GM23338 (cell line): ENCODE results near the gene PACS1. TPM values are rescaled to one million over a fixed set of nuclear protein-coding genes. Genes with fewer than 3 reads are reported as not detected.

ENCODE experiments used
- ATAC-seq: fragments of 200-7000 bp; cut with Tn5 transposase; 3 replicates; pipeline ENCODE4 v1.9.1; 2020
- DNase-seq: peaks from one replicate; pipeline ENCODE4 v3.0.0-alpha.2; 2015; ENCODE audit warnings: low spot score
- H2AFZ ChIP-seq: fragments of 200-600 bp; sonication (generic); 2 replicates; pipeline ENCODE4 v1.8.0; 2016; ENCODE audit warnings: antibody characterized with exemption, mild to moderate bottlenecking, moderate library complexity
- H3F3A ChIP-seq: fragments of 200-600 bp; sonication (generic); replicated peaks from 2 replicates; pipeline ENCODE4 v1.8.0; 2017; ENCODE audit warnings: antibody characterized with exemption, mixed run types, low read depth
- H3K27ac ChIP-seq: fragments of 200-600 bp; sonication (generic); 2 replicates; pipeline ENCODE4 v1.6.1; 2016; ENCODE audit warnings: low read depth
- H3K27me3 ChIP-seq: fragments of 200-600 bp; sonication (generic); 2 replicates; pipeline ENCODE4 v1.8.0; 2016; ENCODE audit warnings: mild to moderate bottlenecking, mixed run types, moderate library complexity; ENCODE audit not compliant: insufficient read depth
- H3K36me3 ChIP-seq: fragments of 200-600 bp; sonication (generic); 2 replicates; pipeline ENCODE4 v1.8.0; 2016; ENCODE audit warnings: mild to moderate bottlenecking; ENCODE audit not compliant: insufficient read depth
- H3K4me1 ChIP-seq: fragments of 200-600 bp; sonication (generic); 2 replicates; pipeline ENCODE4 v1.8.0; 2016; ENCODE audit warnings: mild to moderate bottlenecking, moderate library complexity; ENCODE audit not compliant: insufficient read depth
- H3K4me2 ChIP-seq: fragments of 200-600 bp; sonication (generic); 2 replicates; pipeline ENCODE4 v1.7.1; 2017; ENCODE audit warnings: mixed run types
- H3K4me3 ChIP-seq: fragments of 200-600 bp; sonication (generic); 2 replicates; pipeline ENCODE4 v1.6.1; 2016; ENCODE audit warnings: mixed run types
- H3K79me2 ChIP-seq: fragments of 200-600 bp; sonication (generic); replicated peaks from 2 replicates; pipeline ENCODE4 v1.8.0; 2017; ENCODE audit warnings: mild to moderate bottlenecking; ENCODE audit not compliant: insufficient read depth
- H3K9me2 ChIP-seq: fragments of 200-600 bp; sonication (generic); 2 replicates; pipeline ENCODE4 v1.8.0; 2017; ENCODE audit not compliant: insufficient read depth
- H4K20me1 ChIP-seq: fragments of 200-600 bp; sonication (generic); replicated peaks from 2 replicates; pipeline ENCODE4 v1.8.0; 2017; ENCODE audit warnings: mild to moderate bottlenecking; ENCODE audit not compliant: insufficient read depth
- H3K27ac Mint-ChIP-seq: 2 replicates; pipeline ENCODE4 v1.8.0; 2020; ENCODE audit warnings: inconsistent platforms, mild to moderate bottlenecking, moderate library complexity, mixed read lengths
- H3K27me3 Mint-ChIP-seq: 3 replicates; pipeline ENCODE4 v1.8.0; 2022; ENCODE audit warnings: low read depth, mild to moderate bottlenecking, moderate library complexity, mixed read lengths, inconsistent platforms; ENCODE audit not compliant: insufficient read depth, poor library complexity
- H3K36me3 Mint-ChIP-seq: 3 replicates; pipeline ENCODE4 v1.8.0; 2021; ENCODE audit warnings: low read depth, mild to moderate bottlenecking, inconsistent platforms, moderate library complexity, mixed read lengths
- H3K4me1 Mint-ChIP-seq: 3 replicates; pipeline ENCODE4 v1.8.0; 2020; ENCODE audit warnings: mild to moderate bottlenecking, inconsistent platforms, mixed read lengths
- H3K4me3 Mint-ChIP-seq: 3 replicates; pipeline ENCODE4 v1.8.0; 2021; ENCODE audit warnings: moderate library complexity, mild to moderate bottlenecking, inconsistent platforms, mixed read lengths
- H3K9me3 Mint-ChIP-seq: 3 replicates; pipeline ENCODE4 v1.8.0; 2020; ENCODE audit warnings: moderate library complexity, mild to moderate bottlenecking, inconsistent platforms, mixed read lengths
- CREB1 ChIP-seq: fragments of 250-450 bp; sonication (Bioruptor Pico); IDR thresholded peaks from 2 replicates; pipeline ENCODE4 v1.5.0; 2020; ENCODE audit warnings: low read depth, mild to moderate bottlenecking, moderate library complexity
- CTCF ChIP-seq, 2 experiments: fragments of 200-600 bp in 1 of 2; sonication (generic) in 1 of 2; conservative IDR thresholded peaks; 2 replicates each; pipeline versions ENCODE4 v1.5.1 to v1.6.1; 2016 to 2017; ENCODE audit warnings: antibody characterized with exemption in 2 of 2, low read depth in 2 of 2, mild to moderate bottlenecking in 2 of 2, moderate library complexity in 1 of 2
- EZH2phosphoT487 ChIP-seq: fragments of 200-600 bp; sonication (generic); IDR thresholded peaks from one replicate; pipeline ENCODE4 v1.8.1; 2018; ENCODE audit warnings: antibody characterized with exemption; ENCODE audit not compliant: unreplicated experiment
- POLR2AphosphoS5 ChIP-seq: IDR thresholded peaks from 2 replicates; pipeline ENCODE4 v1.6.1; 2016; ENCODE audit warnings: antibody characterized with exemption, low read depth
- REST ChIP-seq: IDR thresholded peaks from one replicate; pipeline ENCODE4 v1.6.1; 2018; ENCODE audit warnings: antibody characterized with exemption; ENCODE audit not compliant: unreplicated experiment
- STAT1 ChIP-seq: IDR thresholded peaks from one replicate; pipeline ENCODE4 v1.6.1; 2016; ENCODE audit warnings: antibody characterized with exemption; ENCODE audit not compliant: unreplicated experiment
- ZNF331 ChIP-seq: fragments of 250-450 bp; sonication (Bioruptor Pico); IDR thresholded peaks from 2 replicates; pipeline ENCODE4 v1.5.0; 2020; ENCODE audit warnings: low read depth, mild to moderate bottlenecking, moderate library complexity
- ZNF462 ChIP-seq: fragments of 250-450 bp; sonication (Bioruptor Pico); IDR thresholded peaks from 2 replicates; pipeline ENCODE4 v1.5.0; 2020; ENCODE audit warnings: mild to moderate bottlenecking, moderate library complexity
- polyA plus RNA-seq: library from polyadenylated mRNA; unstranded; fragments of >200 nt; fragmentation: Nextera tagmentation; extraction: Ambion mirVana; gene quantifications from 2 replicates; pipeline ENCODE4 v1.2.1, GENCODE V29; 2016
- total RNA-seq: library from RNA; depleted of rRNA; stranded (reverse); fragments of >200 nt; shearing (Covaris generic); gene quantifications from 2 replicates; pipeline ENCODE4 v1.2.3, GENCODE V29; 2014

The PACS1 gene
- total and polyA plus RNA-seq, 2 experiments from 2014 or later = 8.0 to 37.5 TPM

GRCh38 chr11:66061268-66061667, 8.8 kb upstream of the PACS1 start:
- Histone ChIP-seq H2AFZ (no peak overlapping the region), H4K20me1 (peaks cover 26% of the 10 kb centered on the region), H3K27ac (no peak overlapping the region), H3K36me3 (peaks cover 83% of the 10 kb centered on the region), H3K4me2 (no peak overlapping the region), H3K9me2 (no peaks in the 10 kb centered on the region), H3F3A (peaks cover 18% of the 10 kb centered on the region), H3K27me3 (no peaks in the 10 kb centered on the region), H3K4me1 (no peaks in the 10 kb centered on the region), H3K4me3 (no peak overlapping the region), H3K79me2 (peaks cover 18% of the 10 kb centered on the region)
- Mint-ChIP-seq H3K36me3 (peaks cover 96% of the 10 kb centered on the region), H3K27ac (no peak overlapping the region), H3K27me3 (peaks cover 2% of the 10 kb centered on the region), H3K4me1 (no peaks in the 10 kb centered on the region), H3K9me3 (no peaks in the 10 kb centered on the region), H3K4me3 (no peak overlapping the region)
- DNase-seq (no peak), ATAC-seq (no peak)
- TF ChIP-seq ZNF462 (CRISPR knock-in tag) = no peak
- no peak for TF ChIP-seq CREB1 (CRISPR knock-in tag)
- TF ChIP-seq CTCF (conservative IDR thresholded peaks at IDR 0.05; ENCODE audit: low read depth in 2 of 2) = no peak
- no peak for TF ChIP-seq REST
- TF ChIP-seq ZNF331 (CRISPR knock-in tag) = no peak
- no peak for TF ChIP-seq POLR2AphosphoS5
- TF ChIP-seq EZH2phosphoT487 = no peak
- TF ChIP-seq STAT1 = no peak
